Breast epithelium (tissue), 3 donors: ENCODE data around the gene LAMA3.

Experiments
- POLR2A ChIP-seq: fragments of 450-650 bp; IDR thresholded peaks from one replicate; pipeline ENCODE4 v1.6.1; 2016; ENCODE audit warnings: antibody characterized with exemption, mild to moderate bottlenecking, moderate library complexity
- POLR2AphosphoS5 ChIP-seq, 3 donors: sonication (generic); formaldehyde crosslinking; IDR thresholded peaks; one replicate each; pipeline ENCODE4 v1.6.1; 2017; ENCODE audit warnings: antibody characterized with exemption in 3 of 3
- TF ChIP-seq, protein P1 (sequence below), 3 donors: fragments of 450-650 bp; IDR thresholded peaks; one replicate each; pipeline ENCODE4 v1.5.1; 2016 to 2017; ENCODE audit warnings: antibody characterized with exemption in 3 of 3, mild to moderate bottlenecking in 3 of 3, moderate library complexity in 3 of 3

DNA sequence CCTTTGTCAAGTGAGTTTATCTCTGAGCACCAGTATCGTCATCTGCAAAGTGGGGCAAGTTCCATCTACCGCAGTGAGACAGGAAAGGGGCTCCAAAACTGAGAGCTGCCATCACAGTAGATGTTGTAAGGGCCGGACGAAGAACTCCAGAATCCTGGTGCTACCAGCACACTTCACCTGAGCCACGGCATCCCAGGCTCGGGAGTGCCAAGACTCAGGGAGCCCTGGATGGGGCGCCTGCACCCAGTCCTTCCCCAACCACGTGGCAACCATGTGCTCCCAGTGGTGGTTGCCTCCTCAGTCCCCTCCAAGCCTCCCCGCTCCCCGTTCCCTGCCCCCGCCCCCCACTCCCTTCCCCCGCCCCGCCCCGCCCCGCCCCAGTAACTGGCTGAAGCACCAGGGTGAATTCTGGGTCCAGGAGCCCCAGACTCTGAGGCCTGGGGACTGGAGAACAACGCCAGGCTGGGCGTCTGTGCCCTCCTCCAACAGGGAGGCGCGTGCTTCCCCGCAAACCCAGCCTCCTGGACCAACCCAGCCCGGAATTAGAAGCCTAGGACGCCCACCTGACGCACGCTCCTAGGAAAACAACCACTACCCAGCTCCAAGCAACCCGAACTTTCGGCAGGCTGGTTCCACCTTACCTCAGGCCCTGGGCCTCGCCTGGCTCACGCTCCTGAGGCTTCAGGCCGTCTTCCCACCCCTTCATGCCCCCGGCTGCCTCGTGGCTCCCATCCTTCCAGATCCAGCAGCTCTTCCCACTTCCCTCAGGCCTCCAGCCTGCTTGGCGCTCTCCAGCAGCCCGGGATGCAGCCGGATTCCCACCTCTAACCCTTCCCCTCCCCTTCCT lies 67.6 kb downstream of the LAMA3 start:
- TF ChIP-seq, protein P1, sequence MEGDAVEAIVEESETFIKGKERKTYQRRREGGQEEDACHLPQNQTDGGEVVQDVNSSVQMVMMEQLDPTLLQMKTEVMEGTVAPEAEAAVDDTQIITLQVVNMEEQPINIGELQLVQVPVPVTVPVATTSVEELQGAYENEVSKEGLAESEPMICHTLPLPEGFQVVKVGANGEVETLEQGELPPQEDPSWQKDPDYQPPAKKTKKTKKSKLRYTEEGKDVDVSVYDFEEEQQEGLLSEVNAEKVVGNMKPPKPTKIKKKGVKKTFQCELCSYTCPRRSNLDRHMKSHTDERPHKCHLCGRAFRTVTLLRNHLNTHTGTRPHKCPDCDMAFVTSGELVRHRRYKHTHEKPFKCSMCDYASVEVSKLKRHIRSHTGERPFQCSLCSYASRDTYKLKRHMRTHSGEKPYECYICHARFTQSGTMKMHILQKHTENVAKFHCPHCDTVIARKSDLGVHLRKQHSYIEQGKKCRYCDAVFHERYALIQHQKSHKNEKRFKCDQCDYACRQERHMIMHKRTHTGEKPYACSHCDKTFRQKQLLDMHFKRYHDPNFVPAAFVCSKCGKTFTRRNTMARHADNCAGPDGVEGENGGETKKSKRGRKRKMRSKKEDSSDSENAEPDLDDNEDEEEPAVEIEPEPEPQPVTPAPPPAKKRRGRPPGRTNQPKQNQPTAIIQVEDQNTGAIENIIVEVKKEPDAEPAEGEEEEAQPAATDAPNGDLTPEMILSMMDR (IDR thresholded peaks at IDR 0.05), result no peak
- no peak for TF ChIP-seq POLR2AphosphoS5 (IDR thresholded peaks at IDR 0.05)
- no peak for TF ChIP-seq POLR2A
